ENCODE measurements around the gene UBP1. TPM values are rescaled to one million over a fixed set of nuclear protein-coding genes. Genes with fewer than 3 reads are reported as not detected.

Gene UBP1
- total and polyA plus RNA-seq, 9 of the 15 experiments (the other 6 are each of a cell fraction or from before 2014, with no cell fraction given), result 13.6 to 143 (median 79.6) TPM

DNA sequence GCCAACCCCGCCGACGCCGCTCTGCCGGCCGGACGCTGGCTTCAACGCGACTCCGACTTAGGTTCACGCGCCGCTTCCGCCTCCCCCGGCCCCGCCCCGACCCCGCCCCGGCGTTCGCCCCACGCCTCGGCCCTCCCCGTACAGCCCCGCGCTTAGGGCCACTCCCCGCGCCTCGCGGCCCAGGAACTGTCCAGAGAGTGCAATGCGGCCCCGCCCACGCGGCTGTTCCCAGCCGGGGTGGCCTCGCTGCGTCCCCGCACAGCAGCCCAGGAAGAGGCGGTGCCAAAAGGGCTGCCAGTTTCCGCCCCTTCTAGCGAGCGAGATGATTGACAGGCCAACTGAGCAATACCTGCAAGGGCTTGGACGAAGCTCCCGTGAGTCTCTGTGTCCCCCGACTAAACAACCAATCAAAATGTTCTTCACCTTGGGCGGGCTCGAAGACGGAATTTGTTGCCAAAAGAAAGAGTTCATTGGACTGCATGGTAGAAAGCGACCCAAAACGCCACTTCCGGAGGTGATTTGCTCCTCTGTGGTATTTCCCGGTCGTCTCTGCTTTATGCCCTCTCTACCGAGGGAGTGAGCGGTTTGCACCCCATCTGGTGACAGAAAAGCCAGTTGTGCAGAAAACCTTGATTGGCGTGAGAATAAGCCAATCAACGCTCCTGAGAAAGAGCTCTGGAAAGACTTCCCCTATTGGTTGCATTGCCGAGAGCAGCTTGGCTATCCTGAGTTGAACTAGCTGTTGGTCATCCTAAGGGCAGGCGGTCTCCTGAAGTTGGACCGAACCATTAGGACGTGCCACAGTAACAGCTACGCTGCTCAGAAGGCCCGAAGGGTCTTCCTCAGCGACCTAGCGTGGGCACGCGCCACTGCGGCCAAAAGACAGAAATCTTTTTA lies at the start of gene UBP1 (continued):
- TF ChIP-seq, protein P1, sequence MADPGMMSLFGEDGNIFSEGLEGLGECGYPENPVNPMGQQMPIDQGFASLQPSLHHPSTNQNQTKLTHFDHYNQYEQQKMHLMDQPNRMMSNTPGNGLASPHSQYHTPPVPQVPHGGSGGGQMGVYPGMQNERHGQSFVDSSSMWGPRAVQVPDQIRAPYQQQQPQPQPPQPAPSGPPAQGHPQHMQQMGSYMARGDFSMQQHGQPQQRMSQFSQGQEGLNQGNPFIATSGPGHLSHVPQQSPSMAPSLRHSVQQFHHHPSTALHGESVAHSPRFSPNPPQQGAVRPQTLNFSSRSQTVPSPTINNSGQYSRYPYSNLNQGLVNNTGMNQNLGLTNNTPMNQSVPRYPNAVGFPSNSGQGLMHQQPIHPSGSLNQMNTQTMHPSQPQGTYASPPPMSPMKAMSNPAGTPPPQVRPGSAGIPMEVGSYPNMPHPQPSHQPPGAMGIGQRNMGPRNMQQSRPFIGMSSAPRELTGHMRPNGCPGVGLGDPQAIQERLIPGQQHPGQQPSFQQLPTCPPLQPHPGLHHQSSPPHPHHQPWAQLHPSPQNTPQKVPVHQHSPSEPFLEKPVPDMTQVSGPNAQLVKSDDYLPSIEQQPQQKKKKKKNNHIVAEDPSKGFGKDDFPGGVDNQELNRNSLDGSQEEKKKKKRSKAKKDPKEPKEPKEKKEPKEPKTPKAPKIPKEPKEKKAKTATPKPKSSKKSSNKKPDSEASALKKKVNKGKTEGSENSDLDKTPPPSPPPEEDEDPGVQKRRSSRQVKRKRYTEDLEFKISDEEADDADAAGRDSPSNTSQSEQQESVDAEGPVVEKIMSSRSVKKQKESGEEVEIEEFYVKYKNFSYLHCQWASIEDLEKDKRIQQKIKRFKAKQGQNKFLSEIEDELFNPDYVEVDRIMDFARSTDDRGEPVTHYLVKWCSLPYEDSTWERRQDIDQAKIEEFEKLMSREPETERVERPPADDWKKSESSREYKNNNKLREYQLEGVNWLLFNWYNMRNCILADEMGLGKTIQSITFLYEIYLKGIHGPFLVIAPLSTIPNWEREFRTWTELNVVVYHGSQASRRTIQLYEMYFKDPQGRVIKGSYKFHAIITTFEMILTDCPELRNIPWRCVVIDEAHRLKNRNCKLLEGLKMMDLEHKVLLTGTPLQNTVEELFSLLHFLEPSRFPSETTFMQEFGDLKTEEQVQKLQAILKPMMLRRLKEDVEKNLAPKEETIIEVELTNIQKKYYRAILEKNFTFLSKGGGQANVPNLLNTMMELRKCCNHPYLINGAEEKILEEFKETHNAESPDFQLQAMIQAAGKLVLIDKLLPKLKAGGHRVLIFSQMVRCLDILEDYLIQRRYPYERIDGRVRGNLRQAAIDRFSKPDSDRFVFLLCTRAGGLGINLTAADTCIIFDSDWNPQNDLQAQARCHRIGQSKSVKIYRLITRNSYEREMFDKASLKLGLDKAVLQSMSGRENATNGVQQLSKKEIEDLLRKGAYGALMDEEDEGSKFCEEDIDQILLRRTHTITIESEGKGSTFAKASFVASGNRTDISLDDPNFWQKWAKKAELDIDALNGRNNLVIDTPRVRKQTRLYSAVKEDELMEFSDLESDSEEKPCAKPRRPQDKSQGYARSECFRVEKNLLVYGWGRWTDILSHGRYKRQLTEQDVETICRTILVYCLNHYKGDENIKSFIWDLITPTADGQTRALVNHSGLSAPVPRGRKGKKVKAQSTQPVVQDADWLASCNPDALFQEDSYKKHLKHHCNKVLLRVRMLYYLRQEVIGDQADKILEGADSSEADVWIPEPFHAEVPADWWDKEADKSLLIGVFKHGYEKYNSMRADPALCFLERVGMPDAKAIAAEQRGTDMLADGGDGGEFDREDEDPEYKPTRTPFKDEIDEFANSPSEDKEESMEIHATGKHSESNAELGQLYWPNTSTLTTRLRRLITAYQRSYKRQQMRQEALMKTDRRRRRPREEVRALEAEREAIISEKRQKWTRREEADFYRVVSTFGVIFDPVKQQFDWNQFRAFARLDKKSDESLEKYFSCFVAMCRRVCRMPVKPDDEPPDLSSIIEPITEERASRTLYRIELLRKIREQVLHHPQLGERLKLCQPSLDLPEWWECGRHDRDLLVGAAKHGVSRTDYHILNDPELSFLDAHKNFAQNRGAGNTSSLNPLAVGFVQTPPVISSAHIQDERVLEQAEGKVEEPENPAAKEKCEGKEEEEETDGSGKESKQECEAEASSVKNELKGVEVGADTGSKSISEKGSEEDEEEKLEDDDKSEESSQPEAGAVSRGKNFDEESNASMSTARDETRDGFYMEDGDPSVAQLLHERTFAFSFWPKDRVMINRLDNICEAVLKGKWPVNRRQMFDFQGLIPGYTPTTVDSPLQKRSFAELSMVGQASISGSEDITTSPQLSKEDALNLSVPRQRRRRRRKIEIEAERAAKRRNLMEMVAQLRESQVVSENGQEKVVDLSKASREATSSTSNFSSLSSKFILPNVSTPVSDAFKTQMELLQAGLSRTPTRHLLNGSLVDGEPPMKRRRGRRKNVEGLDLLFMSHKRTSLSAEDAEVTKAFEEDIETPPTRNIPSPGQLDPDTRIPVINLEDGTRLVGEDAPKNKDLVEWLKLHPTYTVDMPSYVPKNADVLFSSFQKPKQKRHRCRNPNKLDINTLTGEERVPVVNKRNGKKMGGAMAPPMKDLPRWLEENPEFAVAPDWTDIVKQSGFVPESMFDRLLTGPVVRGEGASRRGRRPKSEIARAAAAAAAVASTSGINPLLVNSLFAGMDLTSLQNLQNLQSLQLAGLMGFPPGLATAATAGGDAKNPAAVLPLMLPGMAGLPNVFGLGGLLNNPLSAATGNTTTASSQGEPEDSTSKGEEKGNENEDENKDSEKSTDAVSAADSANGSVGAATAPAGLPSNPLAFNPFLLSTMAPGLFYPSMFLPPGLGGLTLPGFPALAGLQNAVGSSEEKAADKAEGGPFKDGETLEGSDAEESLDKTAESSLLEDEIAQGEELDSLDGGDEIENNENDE (IDR thresholded peaks at IDR 0.05; ENCODE audit: low read depth, low read length), result no peak
- TF ChIP-seq TBL1XR1 (IDR thresholded peaks at IDR 0.05; ENCODE audit: low read length in 2 of 2) (no peak; a peak in 3 of 4 replicates), CBX5 (IDR thresholded peaks at IDR 0.05; ENCODE audit: borderline replicate concordance, low read depth) (no peak; the same call in 1 of the 2 replicates), TEAD4 (IDR thresholded peaks at IDR 0.05; ENCODE audit: low read length) (peak; percentile 26; the same call in 1 of the 2 replicates), TEAD4 (CRISPR knock-in tag; IDR thresholded peaks at IDR 0.05; ENCODE audit: borderline replicate concordance) (no peak), IRF9 (tag; IDR thresholded peaks at IDR 0.05) (no peak), DACH1 (IDR thresholded peaks at IDR 0.05; ENCODE audit: partially characterized antibody) (no peak), TCF7L2 (IDR thresholded peaks at IDR 0.05; ENCODE audit: low read depth, low read length) (peak; percentile 51), HES1 (IDR thresholded peaks at IDR 0.05; ENCODE audit: low read depth) (0 out of 2 replicates have a peak, but pooled peaks have one; percentile 4)
- TF ChIP-seq, protein P2, sequence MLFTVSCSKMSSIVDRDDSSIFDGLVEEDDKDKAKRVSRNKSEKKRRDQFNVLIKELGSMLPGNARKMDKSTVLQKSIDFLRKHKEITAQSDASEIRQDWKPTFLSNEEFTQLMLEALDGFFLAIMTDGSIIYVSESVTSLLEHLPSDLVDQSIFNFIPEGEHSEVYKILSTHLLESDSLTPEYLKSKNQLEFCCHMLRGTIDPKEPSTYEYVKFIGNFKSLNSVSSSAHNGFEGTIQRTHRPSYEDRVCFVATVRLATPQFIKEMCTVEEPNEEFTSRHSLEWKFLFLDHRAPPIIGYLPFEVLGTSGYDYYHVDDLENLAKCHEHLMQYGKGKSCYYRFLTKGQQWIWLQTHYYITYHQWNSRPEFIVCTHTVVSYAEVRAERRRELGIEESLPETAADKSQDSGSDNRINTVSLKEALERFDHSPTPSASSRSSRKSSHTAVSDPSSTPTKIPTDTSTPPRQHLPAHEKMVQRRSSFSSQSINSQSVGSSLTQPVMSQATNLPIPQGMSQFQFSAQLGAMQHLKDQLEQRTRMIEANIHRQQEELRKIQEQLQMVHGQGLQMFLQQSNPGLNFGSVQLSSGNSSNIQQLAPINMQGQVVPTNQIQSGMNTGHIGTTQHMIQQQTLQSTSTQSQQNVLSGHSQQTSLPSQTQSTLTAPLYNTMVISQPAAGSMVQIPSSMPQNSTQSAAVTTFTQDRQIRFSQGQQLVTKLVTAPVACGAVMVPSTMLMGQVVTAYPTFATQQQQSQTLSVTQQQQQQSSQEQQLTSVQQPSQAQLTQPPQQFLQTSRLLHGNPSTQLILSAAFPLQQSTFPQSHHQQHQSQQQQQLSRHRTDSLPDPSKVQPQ (CRISPR knock-in tag; IDR thresholded peaks at IDR 0.05; ENCODE audit: borderline replicate concordance), result no peak
